Daoy (cell line): ENCODE results near the gene CNTNAP2. TPM values are rescaled to one million over a fixed set of nuclear protein-coding genes. Genes with fewer than 3 reads are reported as not detected.

Source experiments
- DNase-seq: peaks from one replicate; pipeline ENCODE4 v3.0.0-alpha.2; 2015; ENCODE audit warnings: low read depth
- total RNA-seq: library from RNA; depleted of rRNA; stranded (reverse); fragments of >200 nt; shearing (Covaris generic); gene quantifications from 2 replicates; pipeline ENCODE4 v1.2.3, GENCODE V29; 2014

CNTNAP2 gene
- total RNA-seq, 1 experiment from 2014 or later: 6.4 TPM

DNA sequence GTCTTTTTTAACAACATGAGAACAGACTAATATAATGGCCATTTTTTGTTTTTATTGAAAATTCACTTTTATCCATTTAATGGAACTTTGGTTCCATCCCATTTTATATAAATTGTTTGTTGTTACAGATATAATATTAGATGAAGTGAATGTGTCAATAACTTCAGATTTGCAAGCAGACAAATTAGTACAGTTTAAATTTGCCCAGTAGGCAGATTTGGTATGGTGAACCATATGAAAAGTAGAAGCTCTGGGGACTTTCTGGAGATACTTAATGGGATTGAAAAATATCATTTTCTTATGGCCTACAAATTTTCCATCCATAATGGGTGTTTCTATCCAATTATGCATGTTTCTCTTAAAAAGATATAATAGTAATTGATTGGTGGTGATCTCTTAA lies 1277.7 kb downstream of the CNTNAP2 start:
- no peak for DNase-seq

DNA sequence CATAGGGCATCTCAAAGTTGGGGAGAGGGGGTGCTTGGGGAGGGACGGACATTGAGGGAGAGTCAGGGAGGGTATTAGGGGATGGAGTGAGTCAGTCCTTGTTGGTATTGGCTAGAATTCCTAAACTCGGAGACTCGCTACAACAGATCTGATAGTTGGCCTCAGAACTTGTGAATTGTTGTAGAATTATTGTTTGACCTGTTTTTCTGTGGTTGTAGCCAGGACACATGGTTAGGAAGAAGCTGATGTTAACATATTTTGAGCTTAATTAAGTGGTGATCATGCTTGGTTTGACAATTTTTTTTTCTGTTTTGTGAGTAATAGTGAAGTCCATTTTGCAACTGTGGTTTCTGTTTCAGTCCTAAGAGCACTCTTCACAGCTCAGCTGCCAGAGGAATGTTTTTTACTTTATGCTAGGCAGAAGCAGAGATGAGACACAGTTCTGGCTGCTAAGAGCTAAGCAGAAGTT lies 1283.7 kb downstream of the CNTNAP2 start:
- DNase-seq: no peak

DNA sequence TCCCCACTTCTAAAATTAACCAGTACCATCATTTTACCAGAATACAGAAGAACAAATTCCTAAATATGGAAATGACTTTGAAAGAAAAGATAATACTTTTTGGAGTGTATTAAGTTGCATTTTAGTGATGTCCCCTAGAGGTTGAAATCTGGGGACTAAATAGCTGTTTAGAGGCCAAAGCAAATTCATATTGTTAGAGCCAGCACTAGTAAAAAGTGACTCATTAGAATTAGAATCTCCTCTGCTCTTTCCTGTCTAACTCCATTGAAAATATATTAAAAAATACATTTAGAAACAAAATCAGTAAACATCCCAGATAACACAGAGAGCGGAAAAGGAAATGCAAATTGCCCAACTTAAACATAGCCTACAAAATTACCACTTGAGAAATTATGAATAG lies 1284.3 kb downstream of the CNTNAP2 start:
- DNase-seq: no peak

DNA sequence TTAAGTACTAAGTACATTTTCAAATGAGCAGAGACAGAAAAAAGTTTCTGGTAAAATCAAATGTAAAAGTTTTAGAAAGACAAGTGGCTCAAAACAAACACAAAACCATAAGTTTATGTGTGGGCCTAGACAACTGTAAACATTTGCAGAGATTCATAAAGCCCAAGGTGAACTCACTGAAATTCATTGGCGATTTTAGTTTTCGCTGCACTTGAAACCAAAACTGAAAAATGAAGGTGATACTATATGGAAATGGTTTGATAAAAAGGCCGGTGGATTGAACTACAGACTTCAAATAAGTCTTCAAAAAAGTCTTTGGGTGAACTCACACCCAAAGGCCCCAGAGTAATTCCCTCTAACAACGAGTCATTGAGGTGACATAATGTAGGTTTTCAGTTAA lies 1289.0 kb downstream of the CNTNAP2 start:
- DNase-seq: no peak

DNA sequence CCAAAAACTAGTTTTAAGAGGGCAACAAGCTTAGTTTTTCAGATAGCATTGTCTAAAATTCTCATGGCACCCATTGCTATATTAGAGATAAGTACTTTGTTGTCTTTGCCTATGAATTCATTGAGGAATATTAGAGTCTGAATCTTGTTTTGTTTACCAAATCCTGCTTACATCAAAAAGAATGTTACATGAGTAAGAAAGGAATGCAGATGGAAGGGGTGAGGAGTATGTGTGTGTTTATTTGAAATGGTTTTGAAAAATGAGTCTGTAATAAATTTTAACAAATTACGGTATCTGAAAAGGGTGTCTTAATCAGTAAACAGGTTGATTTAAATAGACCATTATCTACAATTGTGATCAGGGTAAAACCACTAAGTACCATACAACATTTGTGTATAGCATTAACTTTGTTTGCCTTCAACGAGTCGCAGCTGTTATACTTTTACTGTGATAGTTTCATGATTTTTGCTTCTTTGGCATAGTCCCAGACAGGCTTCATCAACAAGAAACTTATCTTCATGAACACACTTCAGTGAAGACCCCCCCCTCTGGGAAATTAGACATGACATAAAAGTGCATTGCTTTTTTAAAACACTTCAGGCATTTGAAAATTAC lies 1290.0 kb downstream of the CNTNAP2 start:
- no peak for DNase-seq

DNA sequence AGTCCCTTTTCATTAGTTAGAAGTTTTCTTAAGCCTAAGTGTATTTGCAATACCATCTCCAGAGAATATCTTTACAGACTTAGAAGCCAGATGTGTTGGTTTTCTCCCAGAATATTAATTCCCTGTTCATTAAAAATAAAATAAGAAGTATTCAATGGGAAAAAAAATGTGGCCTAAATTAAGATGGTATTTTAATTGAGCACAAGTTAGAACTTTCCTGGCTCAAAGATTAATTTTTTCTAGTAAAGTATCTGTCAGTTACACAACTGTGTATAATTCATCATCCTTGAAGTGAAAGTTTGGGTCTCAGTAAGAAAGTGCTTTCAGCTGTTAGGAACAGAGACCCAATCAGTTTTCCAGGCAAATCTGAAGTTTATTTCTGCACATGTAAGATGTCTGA lies 1294.5 kb downstream of the CNTNAP2 start:
- no peak for DNase-seq

DNA sequence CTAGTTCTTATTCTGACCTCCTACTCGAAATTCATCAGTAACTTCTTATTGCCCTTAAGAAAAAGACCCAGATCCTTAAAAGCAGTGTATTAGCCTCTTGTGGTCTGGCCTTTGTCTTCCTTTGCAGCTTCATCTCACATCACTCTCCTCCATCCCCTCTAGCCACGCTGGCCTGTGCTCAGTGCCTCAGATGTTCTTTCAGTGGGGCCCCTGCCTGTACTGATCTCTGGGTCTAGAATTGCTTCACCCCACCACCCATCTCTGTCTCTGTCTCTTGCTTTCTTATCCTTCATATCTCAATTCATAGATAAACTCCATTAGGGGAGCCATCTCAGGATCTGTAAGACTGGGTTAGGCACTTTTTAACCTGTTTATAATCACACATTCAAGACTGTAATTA lies 1295.5 kb downstream of the CNTNAP2 start:
- no peak for DNase-seq

DNA sequence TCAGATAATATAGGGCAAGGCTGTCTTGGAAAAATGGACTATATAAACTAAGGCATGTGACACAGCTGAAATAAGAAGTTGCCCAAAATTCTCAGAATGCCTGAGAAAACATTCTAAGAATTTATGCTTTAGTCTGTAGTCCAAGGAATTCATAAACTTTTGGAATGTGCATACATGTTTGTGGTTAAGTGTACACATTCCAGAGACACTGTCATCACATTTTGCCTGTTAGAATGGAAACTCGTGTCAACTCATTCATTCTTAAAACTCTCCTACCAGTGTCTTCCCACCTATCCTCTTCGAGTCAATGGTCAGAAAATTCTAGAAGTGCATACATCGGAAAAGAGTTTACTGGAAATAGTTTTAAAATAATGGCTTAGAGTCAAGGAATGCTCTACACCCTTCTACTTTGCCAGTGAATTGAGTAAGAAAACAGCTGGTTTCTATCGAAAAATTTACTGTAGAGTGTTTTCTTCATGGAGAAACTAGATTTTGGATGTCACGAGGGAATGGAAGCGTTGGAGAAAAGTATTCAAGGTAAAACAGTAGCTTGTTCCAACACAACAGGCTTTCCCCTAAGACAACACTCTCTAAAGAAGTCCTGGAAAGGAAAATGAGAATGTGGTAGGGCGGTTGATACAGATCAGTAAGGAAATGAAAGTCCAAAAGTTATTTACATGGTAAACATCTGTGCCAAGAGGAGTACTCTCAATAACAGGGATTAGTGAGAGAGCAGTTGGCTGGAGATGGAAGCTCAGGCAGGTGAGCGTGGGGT lies 1296.4 kb downstream of the CNTNAP2 start:
- no peak for DNase-seq

DNA sequence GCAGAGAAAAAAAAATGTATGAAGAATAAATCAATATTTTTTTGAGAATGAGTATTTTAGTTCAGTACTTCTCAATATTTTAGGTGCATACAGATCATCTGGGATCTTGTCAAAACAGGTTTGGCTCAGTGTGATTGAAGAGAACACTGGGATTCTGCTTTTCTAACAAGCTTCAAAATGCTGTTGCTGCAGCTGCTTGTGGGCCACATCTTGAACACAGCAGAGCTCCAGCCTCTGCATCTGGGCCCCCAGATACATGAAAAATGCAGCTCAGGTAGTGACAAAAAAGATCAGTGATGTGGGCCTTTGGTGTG lies 1296.9 kb downstream of the CNTNAP2 start:
- DNase-seq: no peak

DNA sequence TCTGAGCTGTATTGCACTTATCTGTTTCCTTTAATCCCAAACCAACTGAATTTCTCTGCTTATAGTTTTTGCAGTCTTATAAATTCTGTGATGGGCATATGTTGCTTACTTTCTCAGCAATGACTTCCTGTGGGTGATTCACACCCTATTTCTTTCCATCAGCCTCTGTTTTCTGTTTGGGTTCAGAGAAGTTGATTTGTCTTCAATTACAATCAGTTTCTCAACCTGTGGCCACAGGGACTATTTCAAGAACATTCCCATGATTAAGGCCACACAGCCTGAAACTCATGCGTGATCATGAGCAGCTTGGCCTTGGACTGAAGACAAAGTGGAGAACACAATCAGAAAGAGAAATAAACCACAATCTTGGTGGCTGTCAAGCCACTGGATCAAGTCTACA lies 1299.4 kb downstream of the CNTNAP2 start:
- no peak for DNase-seq

DNA sequence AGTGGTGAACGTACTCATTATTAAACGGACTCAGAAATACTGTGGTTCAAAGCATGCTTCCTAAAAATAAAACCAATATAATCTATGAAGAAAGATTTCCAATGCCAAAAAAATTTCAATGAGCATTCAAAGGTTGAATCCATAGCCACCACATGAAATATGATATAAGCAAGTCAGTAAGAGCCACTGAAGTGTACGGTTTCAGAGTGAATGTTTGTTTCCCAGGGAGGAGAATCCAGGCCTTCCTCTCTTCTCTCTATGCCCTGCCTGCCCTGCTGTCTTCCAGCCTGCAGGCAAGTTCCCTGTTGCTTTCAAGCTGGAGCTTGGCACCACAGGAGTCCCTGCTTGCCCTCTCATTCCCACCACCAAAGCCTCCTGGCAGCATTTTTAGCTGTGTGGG lies 1302.4 kb downstream of the CNTNAP2 start:
- no peak for DNase-seq

DNA sequence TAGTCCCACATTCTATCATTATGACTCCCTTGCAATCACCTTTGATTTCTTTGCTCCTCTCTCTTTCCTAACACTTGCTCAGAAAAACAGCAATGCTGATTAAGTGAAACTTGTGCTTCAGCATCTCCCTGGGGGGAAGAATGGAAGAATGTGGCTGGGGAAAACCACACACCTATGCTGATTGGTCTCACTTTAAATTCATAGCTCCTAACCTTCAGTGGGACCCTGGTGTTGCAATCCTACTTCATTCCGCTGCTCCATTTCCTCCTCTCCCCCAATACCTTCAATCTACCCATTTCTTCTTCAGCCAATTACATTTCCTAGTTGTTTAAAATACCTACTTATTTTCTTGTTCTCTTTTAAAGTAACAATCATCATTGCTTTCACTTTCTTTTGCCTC lies 1307.3 kb downstream of the CNTNAP2 start:
- no peak for DNase-seq

DNA sequence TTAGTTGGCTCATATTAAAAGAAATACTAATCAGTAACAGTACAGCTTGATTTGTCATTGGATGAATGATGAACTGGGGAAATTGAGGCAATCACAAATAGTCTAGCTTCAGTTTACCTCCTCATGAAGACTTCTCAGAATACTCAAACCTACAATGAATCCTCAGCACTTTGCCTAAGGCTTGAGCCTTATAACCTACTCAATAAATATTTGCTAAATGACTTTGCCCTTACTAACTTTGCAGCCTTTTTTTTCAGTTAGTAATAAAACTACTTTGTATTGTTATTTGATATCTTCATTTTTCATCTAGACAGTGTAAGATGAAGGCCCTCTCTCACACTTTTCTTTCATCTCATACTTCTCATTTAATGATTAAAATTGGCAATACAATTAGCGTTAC lies 1311.5 kb downstream of the CNTNAP2 start:
- DNase-seq: no peak

DNA sequence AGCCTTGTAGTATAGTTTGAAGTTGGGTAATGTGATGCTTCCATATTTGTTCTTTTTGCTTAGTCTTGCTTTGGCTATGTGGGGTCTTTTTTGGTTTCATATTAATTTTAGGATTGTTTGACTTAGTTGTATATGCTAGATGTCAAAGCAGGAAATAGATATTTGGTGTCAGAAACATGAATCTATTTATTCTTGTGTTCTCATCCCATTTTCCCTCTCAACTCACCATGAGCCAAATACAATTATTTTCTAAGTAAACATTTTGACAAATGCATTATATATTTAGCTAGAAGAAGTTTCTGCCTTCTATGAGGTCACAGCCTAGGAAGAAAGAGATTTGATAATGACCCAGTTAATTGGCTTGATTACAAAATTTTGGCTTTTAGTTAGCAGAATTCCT lies 1313.4 kb downstream of the CNTNAP2 start:
- no peak for DNase-seq

DNA sequence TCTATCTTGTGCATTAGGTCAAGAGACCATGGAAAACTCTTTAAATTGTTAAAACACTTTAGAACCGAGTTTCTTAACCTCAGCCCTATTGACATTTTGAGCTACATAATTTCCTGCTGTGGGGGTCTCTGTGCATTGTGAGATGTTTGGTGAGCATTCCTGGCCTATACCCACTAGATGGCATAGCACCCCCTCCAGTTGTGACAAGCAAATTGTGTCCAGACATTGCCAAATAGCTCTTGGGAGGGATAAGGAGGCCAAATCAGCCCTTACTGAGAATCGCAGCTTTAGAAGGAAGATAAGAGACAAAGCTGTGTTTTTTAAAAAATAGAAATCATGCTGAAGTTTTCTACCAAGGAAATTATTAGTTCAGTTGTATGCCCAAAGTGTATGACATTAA lies 1315.5 kb downstream of the CNTNAP2 start:
- no peak for DNase-seq

DNA sequence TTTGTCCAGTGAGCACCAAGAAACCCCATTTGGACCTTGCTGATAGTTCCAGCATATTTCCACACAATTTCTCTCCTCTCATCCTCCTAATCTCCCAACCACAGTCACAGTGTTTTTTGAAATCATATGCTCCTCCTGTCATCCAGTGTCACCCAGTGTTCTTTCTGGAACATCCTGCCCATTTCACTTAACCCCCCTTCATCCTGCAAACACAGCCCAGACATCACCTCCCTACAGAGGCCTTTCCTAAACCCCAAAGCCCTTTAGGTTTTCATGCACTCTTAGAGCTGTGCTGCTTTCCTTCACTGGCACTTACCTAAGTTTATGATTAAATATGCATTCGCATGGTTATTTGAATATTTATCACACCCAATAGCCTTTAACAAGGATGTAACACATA lies 1316.0 kb downstream of the CNTNAP2 start:
- DNase-seq: no peak

DNA sequence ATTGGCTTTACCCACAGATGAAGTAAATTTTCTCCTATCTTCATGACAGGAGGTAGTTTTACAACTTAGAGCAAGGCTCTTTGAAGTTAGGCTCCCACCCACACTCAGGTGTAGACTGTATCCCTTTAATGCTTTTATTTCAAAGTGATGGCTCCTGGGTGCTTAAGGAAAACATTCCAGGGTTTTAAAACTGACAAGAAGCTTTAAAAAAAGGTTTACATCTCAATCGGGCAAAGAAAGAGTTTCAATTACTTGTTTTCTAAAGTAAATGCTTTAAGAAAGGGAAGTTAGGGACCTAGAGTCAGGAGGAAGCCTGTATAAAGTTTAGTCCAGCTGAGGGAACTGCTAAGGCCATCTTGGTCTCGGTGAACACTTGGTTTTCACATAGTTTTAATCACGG lies 1320.1 kb downstream of the CNTNAP2 start:
- DNase-seq: no peak

DNA sequence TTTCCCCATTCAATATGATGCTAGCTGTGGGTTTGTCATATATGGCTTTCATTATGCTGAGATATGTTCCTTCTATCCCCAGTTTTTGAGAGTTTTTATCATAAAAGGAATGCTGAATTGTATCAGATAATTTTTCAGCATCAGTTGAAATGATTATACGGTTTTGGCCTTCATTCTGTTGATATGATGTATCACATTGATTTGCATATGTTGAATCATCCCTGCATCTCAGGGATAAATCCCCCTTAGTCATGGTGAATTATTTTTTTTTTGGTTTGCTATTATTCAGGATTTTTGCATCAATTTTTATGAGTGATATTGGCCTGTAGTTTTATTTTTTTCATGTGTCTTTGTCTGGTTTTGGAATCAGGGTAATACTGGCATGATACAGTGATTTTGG lies 1321.6 kb downstream of the CNTNAP2 start:
- DNase-seq: no peak

DNA sequence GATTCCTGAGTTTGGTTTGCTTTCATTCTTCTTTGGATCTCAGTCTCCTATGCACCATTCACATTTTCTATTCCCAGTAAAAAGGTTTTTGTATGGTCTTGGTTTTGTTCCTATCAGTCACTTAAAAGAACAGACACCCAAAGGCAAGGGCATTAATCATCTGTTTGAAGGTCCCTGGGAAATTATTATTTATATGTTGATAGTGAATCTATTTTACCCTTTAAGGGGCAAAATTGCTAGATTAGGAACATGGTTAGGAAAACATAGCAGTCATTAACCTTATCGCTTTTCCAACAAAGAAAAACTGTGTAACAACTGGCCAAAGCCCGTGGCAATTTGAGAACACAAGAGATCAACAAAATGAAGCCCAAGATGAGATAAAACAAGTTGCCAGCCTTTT lies 1327.3 kb downstream of the CNTNAP2 start:
- no peak for DNase-seq

DNA sequence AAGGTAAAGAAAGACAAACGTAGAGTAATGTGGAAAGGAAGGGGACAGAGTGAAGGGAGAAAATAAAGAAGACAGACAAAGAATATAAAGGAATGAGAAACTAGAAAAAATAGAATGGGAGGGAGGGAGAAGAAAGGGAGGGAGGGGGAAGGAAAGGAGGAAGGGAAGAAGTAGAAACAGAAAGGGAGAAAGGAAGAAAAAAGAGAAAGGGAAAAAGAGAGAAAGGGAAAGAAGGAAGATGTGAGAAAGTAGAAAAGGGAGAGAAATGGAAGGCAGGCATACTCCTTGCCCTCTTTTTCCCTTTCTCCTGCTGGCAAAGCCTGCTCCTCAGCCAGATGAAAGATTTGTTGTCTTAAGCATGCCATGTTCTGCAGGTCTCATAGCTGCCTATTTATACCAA lies 1336.2 kb downstream of the CNTNAP2 start:
- no peak for DNase-seq

DNA sequence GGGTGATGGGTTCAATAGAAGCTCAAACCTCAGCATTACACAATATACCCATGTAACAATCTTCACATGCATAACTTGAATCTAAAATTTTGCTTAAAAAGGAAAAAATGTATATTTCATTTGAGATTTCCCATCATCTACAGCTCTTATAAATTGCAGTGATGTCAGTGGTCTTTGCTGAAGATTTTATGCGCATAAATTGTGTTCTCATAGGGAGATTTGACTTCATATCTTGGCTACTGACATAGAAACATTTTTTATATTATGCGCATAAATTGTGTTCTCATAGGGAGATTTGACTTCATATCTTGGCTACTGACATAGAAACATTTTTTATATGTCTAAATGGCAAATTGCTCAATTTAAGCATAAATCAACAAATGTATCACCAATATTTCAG lies 1348.6 kb downstream of the CNTNAP2 start:
- no peak for DNase-seq

DNA sequence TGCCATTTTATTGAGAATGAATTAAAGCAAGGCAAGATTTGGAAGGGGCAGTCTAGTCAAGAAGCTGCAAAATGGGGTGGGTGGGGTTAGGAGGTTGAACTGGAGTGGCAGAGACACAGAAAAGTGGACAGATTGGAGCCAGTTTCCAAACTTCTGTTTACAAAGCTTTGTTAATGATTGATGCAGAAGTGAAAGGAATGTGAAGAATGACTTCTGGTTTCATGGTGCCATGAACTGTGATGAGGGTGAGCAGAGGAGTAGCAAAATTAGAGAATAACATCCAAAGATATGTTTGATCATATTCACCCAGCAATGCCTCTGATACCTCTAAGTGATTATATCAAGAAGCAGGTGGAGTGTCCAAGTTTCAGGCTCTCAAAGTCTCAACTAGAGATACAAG lies 1356.0 kb downstream of the CNTNAP2 start:
- DNase-seq: no peak

DNA sequence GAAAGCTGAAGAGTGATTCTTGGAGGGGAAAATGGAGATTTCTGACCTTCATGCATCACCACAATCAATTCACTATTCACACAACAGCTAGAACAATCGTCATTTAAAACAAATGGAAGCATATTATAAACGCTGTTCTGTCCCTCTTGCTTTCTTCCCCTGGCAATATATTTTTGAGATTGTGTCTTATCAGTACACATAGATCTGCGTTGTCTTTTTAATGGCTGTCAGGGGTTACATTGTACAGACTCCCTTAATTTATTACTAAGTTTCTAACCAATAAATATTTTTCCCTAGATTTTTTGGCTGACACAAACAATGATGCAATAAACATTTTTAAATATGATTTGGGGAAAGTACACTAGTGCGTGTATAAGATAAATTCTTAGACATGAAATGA lies 1358.3 kb downstream of the CNTNAP2 start:
- no peak for DNase-seq

DNA sequence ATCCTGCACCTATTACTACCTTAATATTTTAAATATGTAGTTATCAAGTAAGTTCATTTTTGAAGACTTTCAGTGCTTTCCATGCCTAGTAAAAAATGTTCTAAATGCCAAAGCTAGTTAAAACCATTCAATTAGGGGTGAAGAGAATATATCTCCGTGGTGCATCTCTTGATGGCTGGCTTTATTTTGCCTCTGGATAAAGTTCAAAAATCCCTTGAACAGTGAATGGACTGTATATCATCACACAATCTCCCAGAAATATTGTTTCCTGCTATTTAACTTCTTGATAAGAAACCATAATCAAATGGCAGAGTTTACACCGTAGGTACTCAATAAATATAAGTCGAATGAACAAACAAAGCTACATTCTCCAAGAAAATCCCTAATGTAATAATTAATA lies 1360.9 kb downstream of the CNTNAP2 start:
- DNase-seq: no peak
